HEK293 (cell line): ENCODE measurements around the gene TLK1.

Experiments used
- CTCF ChIA-PET: fragments of 350-600 bp; formaldehyde crosslinking; extraction: SDS; loops from one replicate; lab custom pipeline; 2021; ENCODE audit warnings: antibody characterized with exemption; lab: Yijun Ruan, JAX
- POLR2A ChIA-PET: fragments of 300-600 bp; formaldehyde crosslinking; extraction: SDS; loops from one replicate; lab custom pipeline; 2020; ENCODE audit warnings: antibody characterized with exemption, inconsistent platforms; lab: Yijun Ruan, JAX
- H3K27ac ChIP-seq: fragments of 200-500 bp; sonication (Bioruptor generic); 2 replicates; pipeline ENCODE4 v1.5.1; 2014; ENCODE audit warnings: low read depth, low read length, control low read depth, inconsistent platforms; ENCODE audit errors: extremely low read depth
- H3K36me3 ChIP-seq, 2 experiments: fragments of 200-500 bp in 1 of 2; sonication (Bioruptor generic) in 1 of 2; 1 replicate in 1 of 2; 2 replicates in 1 of 2; pipeline ENCODE4 v1.5.1; 2014 to 2017; ENCODE audit warnings: inconsistent platforms in 2 of 2, low read length in 2 of 2; ENCODE audit not compliant: control insufficient read depth in 2 of 2, insufficient read depth in 1 of 2
- H3K4me1 ChIP-seq: fragments of 200-500 bp; sonication (Bioruptor generic); 2 replicates; pipeline ENCODE4 v1.5.1; 2014; ENCODE audit warnings: mild to moderate bottlenecking, low read length, inconsistent platforms; ENCODE audit not compliant: control insufficient read depth, insufficient read depth
- H3K4me3 ChIP-seq: 2 replicates; pipeline ENCODE4 v1.5.1; 2011; ENCODE audit warnings: low read depth, mild to moderate bottlenecking, control low read depth, low read length, moderate library complexity
- H3K9me3 ChIP-seq: fragments of 200-500 bp; sonication (Bioruptor generic); 2 replicates; pipeline ENCODE4 v1.5.1; 2014; ENCODE audit warnings: low read depth, low read length, inconsistent platforms; ENCODE audit not compliant: control insufficient read depth, insufficient read depth
- CTCF ChIP-seq: fragments of 450-650 bp; formaldehyde crosslinking; IDR thresholded peaks from 2 replicates; pipeline ENCODE4 v1.5.1; 2016; ENCODE audit warnings: missing biosample characterization, missing genetic modification characterization
- FEZF1 ChIP-seq: fragments of 450-650 bp; formaldehyde crosslinking; IDR thresholded peaks from 2 replicates; pipeline ENCODE4 v1.5.1; 2016; ENCODE audit warnings: missing biosample characterization, missing genetic modification characterization
- GFI1B ChIP-seq: fragments of 450-650 bp; formaldehyde crosslinking; IDR thresholded peaks from 2 replicates; pipeline ENCODE4 v1.5.1; 2016; ENCODE audit warnings: missing biosample characterization, missing genetic modification characterization
- GLIS2 ChIP-seq: fragments of 450-650 bp; formaldehyde crosslinking; IDR thresholded peaks from 2 replicates; pipeline ENCODE4 v1.5.1; 2016; ENCODE audit warnings: missing biosample characterization, missing genetic modification characterization
- KLF1 ChIP-seq: fragments of 450-650 bp; formaldehyde crosslinking; IDR thresholded peaks from 2 replicates; pipeline ENCODE4 v1.5.1; 2016; ENCODE audit warnings: missing biosample characterization, missing genetic modification characterization
- RBAK ChIP-seq: fragments of 450-650 bp; formaldehyde crosslinking; IDR thresholded peaks from 2 replicates; pipeline ENCODE4 v1.5.1; 2016; ENCODE audit warnings: missing biosample characterization, missing genetic modification characterization
- ZNF121 ChIP-seq: fragments of 450-650 bp; formaldehyde crosslinking; IDR thresholded peaks from 2 replicates; pipeline ENCODE4 v1.5.1; 2016; ENCODE audit warnings: missing biosample characterization, missing genetic modification characterization
- ZNF16 ChIP-seq: fragments of 450-650 bp; formaldehyde crosslinking; IDR thresholded peaks from 2 replicates; pipeline ENCODE4 v1.5.1; 2016; ENCODE audit warnings: low read depth, missing biosample characterization, missing genetic modification characterization
- ZNF221 ChIP-seq: fragments of 450-650 bp; formaldehyde crosslinking; IDR thresholded peaks from 2 replicates; pipeline ENCODE4 v1.5.1; 2017; ENCODE audit warnings: missing biosample characterization, missing genetic modification characterization, borderline replicate concordance
- ZNF239 ChIP-seq: fragments of 450-650 bp; formaldehyde crosslinking; IDR thresholded peaks from 2 replicates; pipeline ENCODE4 v1.5.1; 2016; ENCODE audit warnings: missing biosample characterization, missing genetic modification characterization
- ZNF292 ChIP-seq: fragments of 450-650 bp; formaldehyde crosslinking; IDR thresholded peaks from 2 replicates; pipeline ENCODE4 v1.5.1; 2016; ENCODE audit warnings: low read depth, missing biosample characterization, missing genetic modification characterization, borderline replicate concordance
- ZNF518A ChIP-seq: fragments of 450-650 bp; formaldehyde crosslinking; conservative IDR thresholded peaks from 2 replicates; pipeline ENCODE4 v1.5.1; 2016; ENCODE audit warnings: low read depth, missing biosample characterization, missing genetic modification characterization
- ZNF548 ChIP-seq: fragments of 450-650 bp; formaldehyde crosslinking; IDR thresholded peaks from 2 replicates; pipeline ENCODE4 v1.5.1; 2016; ENCODE audit warnings: missing biosample characterization, missing genetic modification characterization
- ZNF555 ChIP-seq: fragments of 450-650 bp; formaldehyde crosslinking; conservative IDR thresholded peaks from 2 replicates; pipeline ENCODE4 v1.5.1; 2017; ENCODE audit warnings: missing biosample characterization, mild to moderate bottlenecking, missing genetic modification characterization, inconsistent platforms
- ZNF558 ChIP-seq: fragments of 450-650 bp; formaldehyde crosslinking; IDR thresholded peaks from 2 replicates; pipeline ENCODE4 v1.5.1; 2016; ENCODE audit warnings: missing biosample characterization, missing genetic modification characterization
- ZNF561 ChIP-seq: fragments of 450-650 bp; IDR thresholded peaks from 2 replicates; pipeline ENCODE4 v1.5.1; 2018; ENCODE audit warnings: missing biosample characterization, missing genetic modification characterization, borderline replicate concordance
- ZNF623 ChIP-seq: fragments of 450-650 bp; formaldehyde crosslinking; IDR thresholded peaks from 2 replicates; pipeline ENCODE4 v1.5.1; 2016; ENCODE audit warnings: missing biosample characterization, missing genetic modification characterization
- ZNF658 ChIP-seq: fragments of 450-650 bp; formaldehyde crosslinking; IDR thresholded peaks from 2 replicates; pipeline ENCODE4; 2016; ENCODE audit warnings: missing biosample characterization, missing genetic modification characterization
- ZNF843 ChIP-seq: fragments of 450-650 bp; formaldehyde crosslinking; IDR thresholded peaks from 2 replicates; pipeline ENCODE4 v1.5.1; 2016; ENCODE audit warnings: missing biosample characterization, missing genetic modification characterization
- ZSCAN5A ChIP-seq: fragments of 450-650 bp; formaldehyde crosslinking; IDR thresholded peaks from 2 replicates; pipeline ENCODE4 v1.5.1; 2016; ENCODE audit warnings: missing biosample characterization, missing genetic modification characterization

TLK1 gene

GRCh38 chr2:171044416-171044815 is 116.3 kb downstream of the TLK1 start:
- POLR2A ChIA-PET: no interaction called here
- no peak overlapping the region for H3K27ac ChIP-seq
- CTCF ChIA-PET: no interaction called here
- H3K4me1 ChIP-seq: no peaks in the 10 kb centered on the region
- TF ChIP-seq ZNF292: no peak
- no peak for TF ChIP-seq GLIS2 (tag by site-specific recombination)
- TF ChIP-seq CTCF (tag by site-specific recombination): no peak
- TF ChIP-seq ZNF518A (tag by site-specific recombination): no peak
- TF ChIP-seq ZNF555 (tag by site-specific recombination): no peak
- TF ChIP-seq ZNF16: no peak
- TF ChIP-seq ZNF239: no peak
- no peak for TF ChIP-seq GFI1B (tag by site-specific recombination)
- no peak for TF ChIP-seq ZNF843 (tag by site-specific recombination)
- TF ChIP-seq ZNF658 (tag by site-specific recombination): no peak
- no peak for TF ChIP-seq KLF1 (tag by site-specific recombination)
- no peaks in the 10 kb centered on the region for H3K9me3 ChIP-seq
- H3K36me3 ChIP-seq: peaks cover 17 to 52% of the 10 kb centered on the region in 2 experiments
- H3K4me3 ChIP-seq: no peak overlapping the region

- ChIA-PET POLR2A (no interaction called here), CTCF (no interaction called here)
- Histone ChIP-seq H3K4me1 (no peaks in the 10 kb centered on the region), H3K9me3 (no peaks in the 10 kb centered on the region), H3K36me3 (peaks cover 21 to 48% of the 10 kb centered on the region in 2 experiments), H3K27ac (no peak overlapping the region), H3K4me3 (no peak overlapping the region)
- TF ChIP-seq ZNF561 (tag by site-specific recombination) (no peak), ZNF548 (tag by site-specific recombination) (no peak), ZNF121 (tag by site-specific recombination) (no peak), ZNF558 (tag by site-specific recombination) (no peak), FEZF1 (tag by site-specific recombination) (no peak), RBAK (tag by site-specific recombination) (no peak), ZNF221 (no peak), ZNF623 (tag by site-specific recombination) (no peak), ZSCAN5A (tag by site-specific recombination) (no peak)
Observed at GRCh38 chr2:171042253-171042969, 118.3 kb downstream of the TLK1 start.
